Liver (tissue), 3 donors: Measurements from ENCODE around the gene GAS6.

Experiments
- CTCF ChIP-seq: fragments of 150-350 bp; IDR thresholded peaks from 2 replicates; pipeline ENCODE4 v1.5.1; 2017; ENCODE audit warnings: improper control_type of control experiment, low read depth, low read length; ENCODE audit not compliant: missing input control
- FOXA1 ChIP-seq: IDR thresholded peaks from 2 replicates; pipeline ENCODE4 v1.6.1; 2016; ENCODE audit warnings: antibody characterized with exemption
- RAD21 ChIP-seq, 2 donors: IDR thresholded peaks; 2 replicates each; pipeline ENCODE4 v1.6.1; 2016; ENCODE audit warnings: antibody characterized with exemption in 2 of 2, mild to moderate bottlenecking in 2 of 2
- SP1 ChIP-seq: IDR thresholded peaks from 2 replicates; pipeline ENCODE4 v1.6.1; 2018; ENCODE audit warnings: antibody characterized with exemption, mild to moderate bottlenecking
- TAF1 ChIP-seq: conservative IDR thresholded peaks from 2 replicates; pipeline ENCODE4 v1.6.1; 2016; ENCODE audit warnings: antibody characterized with exemption, mild to moderate bottlenecking
- donor health status: healthy.
- donor health status: healthy.

GRCh38 chr13:113825841-113826240 lies 38.0 kb downstream of the GAS6 start:
- TF ChIP-seq CTCF (no peak), RAD21 (IDR thresholded peaks at IDR 0.05) (no peak), SP1 (no peak), FOXA1 (no peak), TAF1 (no peak)
